ENCODE data around the gene FAM114A2.
"Not testable (repeated sequence)": the region's sequence is repeated elsewhere in the genome, so short reads cannot be mapped to it uniquely, and the experiment has no call there.

The FAM114A2 gene

DNA sequence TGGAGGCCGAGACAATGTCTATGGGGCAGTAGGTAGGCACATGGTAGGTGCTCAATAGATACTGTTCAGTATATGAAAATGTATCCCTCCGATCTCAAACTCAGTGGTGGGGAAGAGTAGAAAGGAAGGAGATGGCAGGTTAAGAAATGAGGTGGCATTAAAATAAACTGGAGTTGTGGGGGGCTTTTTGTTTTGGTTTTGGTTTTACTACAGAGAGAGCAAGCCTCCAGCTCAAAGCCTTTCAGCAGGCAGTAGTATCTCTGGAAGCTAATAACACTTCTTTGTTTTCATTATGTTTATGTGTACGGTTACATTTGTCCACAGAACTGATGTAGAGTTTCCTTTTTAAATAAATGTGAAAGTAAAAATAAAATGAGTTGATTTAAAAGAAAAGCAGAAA, 8.6 kb upstream of the FAM114A2 start:
- no peak for DNase-seq

- DNase-seq: no peak
These were observed 7.8 kb upstream of the FAM114A2 start for GRCh38 chr5:154046486-154046885.

- no peak for DNase-seq
These were observed 5.9 kb upstream of the FAM114A2 start for GRCh38 chr5:154044581-154044980.

DNA sequence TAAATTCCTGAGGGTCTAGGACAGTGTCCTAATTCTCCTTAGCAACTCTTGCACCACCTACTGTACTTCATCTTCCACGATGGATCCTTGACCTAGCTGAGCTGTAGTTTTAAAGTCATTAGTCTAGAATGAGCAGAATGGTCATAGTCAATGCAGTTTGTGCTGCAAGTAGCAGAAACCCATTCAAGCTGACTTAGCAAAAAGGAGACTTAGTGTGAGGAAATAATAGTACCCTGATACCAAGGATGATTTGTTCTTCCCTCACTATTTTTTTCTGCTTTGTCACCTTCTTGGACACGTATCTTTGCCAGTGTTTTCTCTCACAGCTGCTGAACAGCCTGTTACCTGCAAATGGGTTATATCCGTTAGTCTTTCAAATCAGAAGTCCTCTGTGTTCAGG, 5.4 kb upstream of the FAM114A2 start:
- no peak for DNase-seq

- DNase-seq: no peak
These were observed 4.1 kb upstream of the FAM114A2 start for GRCh38 chr5:154042766-154043165.

GRCh38 chr5:154039458-154039829, 734 bp upstream of the FAM114A2 start:
- DNase-seq: no peak

- no peak for DNase-seq
These were observed 426 bp downstream of the FAM114A2 start for GRCh38 chr5:154038261-154038706.

DNA sequence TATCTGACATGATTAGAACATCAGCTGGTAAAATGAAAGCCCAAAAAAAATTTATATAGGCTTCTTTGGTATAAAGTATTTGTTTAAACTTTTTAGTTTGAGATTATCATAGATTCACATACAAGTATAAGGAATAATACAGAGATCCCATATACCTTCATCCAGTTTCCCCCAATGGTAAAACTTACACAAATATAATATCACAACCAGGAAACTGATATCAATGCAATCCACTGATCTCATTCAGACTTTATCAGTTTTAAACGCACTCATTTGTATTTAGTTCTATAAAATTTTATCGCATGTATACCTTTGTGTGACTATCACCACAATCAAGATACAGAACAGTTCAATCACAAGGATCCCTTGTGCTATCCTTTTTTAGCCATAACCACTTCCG, 3.8 kb downstream of the FAM114A2 start:
- DNase-seq: no peak

- no peak for DNase-seq
These were observed 6.7 kb downstream of the FAM114A2 start for GRCh38 chr5:154031937-154032489.

DNA sequence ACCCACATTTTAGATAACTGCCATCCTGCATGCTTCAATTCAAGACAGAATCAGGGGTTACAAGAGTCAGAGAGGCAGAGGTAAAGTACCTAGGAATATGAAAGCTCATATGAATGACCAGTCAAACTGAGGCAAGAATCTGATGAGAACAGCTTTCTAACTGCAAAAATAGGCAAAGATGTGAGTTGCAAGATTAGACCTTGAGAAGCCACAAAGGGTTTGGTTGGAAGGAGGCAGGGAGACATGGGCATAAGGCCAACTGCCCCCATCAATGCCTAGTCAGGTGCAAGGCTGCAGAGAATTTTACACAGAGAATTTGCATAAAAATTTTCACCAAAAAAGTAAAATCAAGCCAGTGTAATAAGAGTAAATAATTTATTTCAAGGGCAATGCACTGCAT, 12.8 kb downstream of the FAM114A2 start:
- DNase-seq: no peak

GRCh38 chr5:154018919-154019318, 19.8 kb downstream of the FAM114A2 start:
- DNase-seq: not testable (repeated sequence)

DNA sequence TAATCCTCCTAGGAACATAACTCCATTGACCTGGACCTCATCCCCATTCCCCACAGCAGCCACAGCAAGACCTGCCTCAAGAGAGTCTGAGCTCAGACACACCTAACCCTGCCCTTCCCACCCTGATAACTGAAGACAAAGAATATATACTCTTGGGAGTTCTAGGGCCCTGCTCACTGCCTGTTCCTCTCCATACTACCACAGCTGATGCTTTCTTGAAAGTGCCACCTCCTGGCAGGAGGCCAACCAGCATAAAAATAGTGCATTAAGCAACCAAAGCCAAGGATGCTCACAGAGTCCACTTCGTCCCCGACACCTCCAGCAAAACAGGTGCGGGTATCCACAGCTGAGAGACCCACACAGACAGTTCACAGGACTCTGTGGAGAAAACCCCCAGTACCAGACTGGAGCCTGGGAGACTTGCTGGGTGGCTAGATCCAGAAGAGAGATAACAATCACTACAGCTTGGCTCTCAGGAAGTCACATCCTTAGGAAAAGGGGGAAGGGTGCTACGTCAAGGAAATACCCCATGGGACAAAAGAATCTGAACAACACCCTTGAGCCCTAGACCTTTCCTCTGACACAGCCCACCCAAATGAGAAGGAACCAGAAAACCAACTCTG, 23.5 kb downstream of the FAM114A2 start:
- DNase-seq: no peak

- no peak for DNase-seq
These were observed 28.1 kb downstream of the FAM114A2 start for GRCh38 chr5:154010660-154011059.

DNA sequence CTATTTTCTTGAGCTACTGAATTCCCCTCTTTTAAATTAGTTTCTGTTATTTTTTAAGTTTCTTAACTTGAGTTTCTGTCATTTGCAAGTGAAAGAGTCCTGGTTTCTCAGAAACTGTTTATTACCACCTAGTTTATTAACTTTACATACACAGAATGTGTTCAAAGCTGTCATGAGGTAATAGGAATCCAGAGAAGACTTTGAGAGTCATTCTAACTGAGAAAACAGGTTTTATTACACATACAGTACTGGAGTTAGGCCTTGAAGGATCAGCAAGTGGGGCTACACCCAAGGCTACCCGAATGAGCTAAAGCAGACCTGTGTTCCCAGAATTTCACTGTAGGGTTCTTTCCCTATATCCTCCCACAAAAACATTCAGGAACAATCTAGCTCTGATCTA, 33.1 kb downstream of the FAM114A2 start:
- no peak for DNase-seq

GRCh38 chr5:154002511-154003020, 36.1 kb downstream of the FAM114A2 start:
- no peak for DNase-seq

- no peak for DNase-seq
These were observed 36.6 kb downstream of the FAM114A2 start for GRCh38 chr5:154002093-154002492.

GRCh38 chr5:154000703-154001102, 38.0 kb downstream of the FAM114A2 start:
- DNase-seq: no peak

DNA sequence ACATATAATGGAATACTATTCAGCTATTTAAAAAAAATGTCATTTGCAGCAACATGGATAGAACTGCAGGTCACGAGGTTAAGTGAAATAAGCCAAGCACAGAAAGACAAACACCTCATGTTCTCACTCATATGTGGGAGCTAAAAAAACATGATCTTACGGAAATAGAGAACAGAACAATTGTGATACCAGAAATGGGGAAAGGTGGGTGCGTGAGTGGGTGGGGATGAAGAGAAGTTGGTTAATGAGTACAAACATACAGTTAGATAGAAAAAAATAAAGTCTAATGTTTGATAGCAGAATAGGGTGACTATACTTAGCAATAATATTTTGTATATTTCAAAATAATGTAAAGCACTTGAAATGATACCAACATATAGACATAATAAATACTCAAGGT, 38.7 kb downstream of the FAM114A2 start:
- DNase-seq: no peak

- no peak for DNase-seq
These were observed 39.9 kb downstream of the FAM114A2 start for GRCh38 chr5:153998768-153999167.

- DNase-seq: no peak
These were observed 40.7 kb downstream of the FAM114A2 start for GRCh38 chr5:153998010-153998409.

DNA sequence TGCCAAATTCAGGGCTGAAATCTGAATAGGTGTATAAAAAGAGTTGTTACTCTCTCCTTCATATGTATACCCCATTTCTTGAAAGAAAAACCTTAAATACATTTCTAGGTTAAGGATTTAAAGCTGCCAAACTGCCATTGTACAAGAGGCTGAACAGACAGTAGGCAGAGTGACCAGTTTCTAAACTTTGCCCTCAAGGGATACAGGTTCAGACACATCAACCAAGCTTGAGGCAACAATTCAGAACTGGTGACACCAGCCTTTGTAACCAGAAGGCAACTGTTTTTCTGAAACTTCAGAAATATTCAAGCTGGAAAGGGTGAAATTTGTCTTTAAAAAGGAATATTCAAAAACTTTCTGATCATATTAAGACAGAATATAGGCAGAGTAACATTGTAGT, 47.5 kb downstream of the FAM114A2 start:
- DNase-seq: no peak

DNA sequence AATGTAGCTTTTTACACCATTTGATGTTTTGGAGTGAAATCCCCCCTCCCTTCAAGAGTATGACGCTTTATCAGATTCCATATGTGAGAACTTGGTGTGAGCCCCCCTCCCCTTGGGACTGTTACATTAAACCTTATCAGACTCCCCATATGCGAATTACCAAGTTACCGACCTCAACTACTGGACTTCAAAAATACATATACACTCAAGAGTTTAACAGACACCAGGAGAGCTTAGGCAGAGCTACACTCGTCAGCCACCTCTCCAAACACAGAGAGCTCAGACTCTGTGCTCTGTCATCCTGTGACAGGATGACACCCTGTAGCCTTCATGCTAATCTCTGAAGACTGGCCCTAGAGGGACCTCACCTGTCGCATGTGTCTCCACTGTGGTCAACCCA, 50.2 kb downstream of the FAM114A2 start:
- DNase-seq: no peak

GRCh38 chr5:153987301-153987700, 51.4 kb downstream of the FAM114A2 start:
- DNase-seq: no peak

GRCh38 chr5:153985498-153985897, 53.2 kb downstream of the FAM114A2 start:
- no peak for DNase-seq

DNA sequence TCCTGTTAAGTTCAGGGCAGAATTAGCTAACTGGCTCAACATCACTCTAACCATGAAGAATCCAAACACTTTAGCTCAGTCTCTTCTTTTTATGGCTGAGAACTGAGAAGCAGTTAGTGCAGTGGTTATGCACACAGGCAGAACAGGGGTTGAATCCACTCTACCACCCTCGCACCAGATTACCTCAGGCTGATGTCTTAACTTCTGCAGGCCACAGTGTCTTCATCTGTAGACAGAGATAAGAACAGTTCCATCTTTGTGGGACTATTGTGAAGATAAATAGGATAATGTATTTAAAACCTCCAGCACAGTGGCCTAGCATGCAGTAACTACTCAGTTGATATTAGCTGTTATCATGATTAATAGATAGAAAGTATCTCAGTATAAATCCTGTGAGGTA, 54.8 kb downstream of the FAM114A2 start:
- DNase-seq: no peak
